Mucosa of gallbladder (tissue), 1 donor: ENCODE results near the gene C6orf47. TPM values are rescaled to one million over a fixed set of nuclear protein-coding genes. Genes with fewer than 3 reads are reported as not detected.
"Not testable (repeated sequence)": the region's sequence is repeated elsewhere in the genome, so short reads cannot be mapped to it uniquely, and the experiment has no call there.

Source experiments
- DNase-seq: peaks from one replicate; pipeline ENCODE4 v3.0.0-alpha.2; 2020; ENCODE audit warnings: low spot score
- total RNA-seq: library from RNA; stranded (reverse); gene quantifications from one replicate; pipeline ENCODE4 v1.2.1, GENCODE V29; 2021
- donor health status: DM: no; HTN: no; CAD: no.

The C6orf47 gene
- total RNA-seq = 30.5 TPM

GRCh38 chr6:31660381-31661261 lies at the start of gene C6orf47:
Gene C6orf47 (minus strand): TSS chr6:31660778. CDS start chr6:31659947, 831 bp downstream.
- DNase-seq = peak; percentile 84

- not testable (repeated sequence) for DNase-seq
These were observed 48.6 kb upstream of the C6orf47 start for GRCh38 chr6:31709157-31709556.

GRCh38 chr6:31708224-31708623 lies 47.6 kb upstream of the C6orf47 start:
- DNase-seq = no peak

GRCh38 chr6:31707701-31708100 lies 47.1 kb upstream of the C6orf47 start:
- no peak for DNase-seq

- no peak for DNase-seq
These were observed 46.0 kb upstream of the C6orf47 start, which contains the start of gene LY6G6F for GRCh38 chr6:31706599-31706998. Gene LY6G6F (plus strand): TSS chr6:31706866. CDS start chr6:31706907, 41 bp downstream.

- DNase-seq = no peak
These were observed 45.4 kb upstream of the C6orf47 start for GRCh38 chr6:31705931-31706330.

- DNase-seq = peak; percentile 99
These were observed 42.5 kb upstream of the C6orf47 start, which contains the start of gene ABHD16A for GRCh38 chr6:31702819-31703716. Gene ABHD16A (minus strand): TSS chr6:31703324. CDS start chr6:31703281, 43 bp downstream.

- DNase-seq = no peak
These were observed 41.8 kb upstream of the C6orf47 start for GRCh38 chr6:31702405-31702818.

GRCh38 chr6:31701666-31702404 lies 41.3 kb upstream of the C6orf47 start:
- DNase-seq = no peak

GRCh38 chr6:31700740-31701401 lies 40.3 kb upstream of the C6orf47 start:
- DNase-seq = no peak

- no peak for DNase-seq
These were observed 37.0 kb upstream of the C6orf47 start for GRCh38 chr6:31697555-31697954.

GRCh38 chr6:31693535-31693934 lies 33.0 kb upstream of the C6orf47 start:
- no peak for DNase-seq

- no peak for DNase-seq
These were observed 32.3 kb upstream of the C6orf47 start for GRCh38 chr6:31692886-31693285.

- no peak for DNase-seq
These were observed 31.8 kb upstream of the C6orf47 start for GRCh38 chr6:31692353-31692752.

GRCh38 chr6:31691564-31692108 lies 31.1 kb upstream of the C6orf47 start:
- DNase-seq = no peak

- DNase-seq = no peak
These were observed 30.5 kb upstream of the C6orf47 start for GRCh38 chr6:31691078-31691463.

GRCh38 chr6:31690231-31691077 lies 29.9 kb upstream of the C6orf47 start:
- peak; percentile 36 for DNase-seq

GRCh38 chr6:31689249-31690110 lies 28.9 kb upstream of the C6orf47 start:
- no peak for DNase-seq
